IMR-90 (cell line): ENCODE data around the gene SFT2D2. TPM values are rescaled to one million over a fixed set of nuclear protein-coding genes. Genes with fewer than 3 reads are reported as not detected.

Experiments
- ATAC-seq: fragments of 200-7000 bp; cut with Tn5 transposase; 2 replicates; pipeline ENCODE4 v1.9.1; 2020; ENCODE audit warnings: low read depth, mild to moderate bottlenecking, moderate library complexity
- BruUV-seq: library from RNA; stranded (reverse); fragments of 400-500 nt; replicated peaks from 2 replicates; lab custom pipeline; 2021; lab: Mats Ljungman, UMichigan
- CTCF ChIA-PET: fragments of 300-600 bp; formaldehyde crosslinking; extraction: SDS; loops from one replicate; lab custom pipeline; 2021; ENCODE audit warnings: antibody characterized with exemption; lab: Yijun Ruan, JAX
- POLR2A ChIA-PET: fragments of 300-600 bp; sonication (Branson Sonifier 250); formaldehyde crosslinking; loops from one replicate; lab custom pipeline; 2022; ENCODE audit warnings: antibody characterized with exemption; ENCODE audit not compliant: unreplicated experiment; lab: Charles Lee
- DNase-seq: peaks from one replicate; pipeline ENCODE4 v3.0.0; 2013
- H2AFZ ChIP-seq: replicated peaks from 2 replicates; pipeline ENCODE3; 2013; ENCODE audit warnings: low read length, mild to moderate bottlenecking; ENCODE audit not compliant: poor library complexity
- H2AK5ac ChIP-seq: 2 replicates; pipeline ENCODE4 v1.6.1; 2013; ENCODE audit warnings: low read depth, low read length, inconsistent platforms
- H2AK9ac ChIP-seq: replicated peaks from 2 replicates; pipeline ENCODE3; 2013; ENCODE audit warnings: mild to moderate bottlenecking, low read depth, low read length, moderate library complexity; ENCODE audit not compliant: poor library complexity
- H2BK120ac ChIP-seq: 2 replicates; pipeline ENCODE4 v1.6.1; 2013; ENCODE audit warnings: low read depth, low read length, inconsistent platforms
- H2BK15ac ChIP-seq: 3 replicates; pipeline ENCODE4 v1.6.1; 2013; ENCODE audit warnings: low read depth, low read length, inconsistent platforms
- H2BK20ac ChIP-seq: 2 replicates; pipeline ENCODE4 v1.6.1; 2013; ENCODE audit warnings: low read depth, mild to moderate bottlenecking, inconsistent platforms, low read length, moderate library complexity
- H2BK5ac ChIP-seq: 2 replicates; pipeline ENCODE4 v1.6.1; 2013; ENCODE audit warnings: mild to moderate bottlenecking, low read depth, low read length, inconsistent platforms; ENCODE audit not compliant: poor library complexity, severe bottlenecking
- H3K14ac ChIP-seq: replicated peaks from 2 replicates; pipeline ENCODE4 v1.6.1; 2013; ENCODE audit warnings: low read depth, low read length, inconsistent platforms
- H3K18ac ChIP-seq: 2 replicates; pipeline ENCODE4 v1.6.1; 2013; ENCODE audit warnings: low read depth, low read length, control low read depth
- H3K23ac ChIP-seq: 2 replicates; pipeline ENCODE4 v1.6.1; 2013; ENCODE audit warnings: low read depth, low read length, inconsistent platforms
- H3K27ac ChIP-seq: 2 replicates; pipeline ENCODE4 v1.5.1; 2013; ENCODE audit warnings: mild to moderate bottlenecking, control low read depth, low read length; ENCODE audit not compliant: insufficient read depth
- H3K27me3 ChIP-seq: 2 replicates; pipeline ENCODE4 v1.6.1; 2013; ENCODE audit warnings: low read length; ENCODE audit not compliant: control insufficient read depth, insufficient read depth
- H3K36me3 ChIP-seq: 2 replicates; pipeline ENCODE4 v1.6.1; 2013; ENCODE audit warnings: low read length, mixed read lengths; ENCODE audit not compliant: control insufficient read depth, insufficient read depth
- H3K4ac ChIP-seq: 2 replicates; pipeline ENCODE4 v1.6.1; 2013; ENCODE audit warnings: low read depth, low read length, inconsistent platforms
- H3K4me1 ChIP-seq: 2 replicates; pipeline ENCODE4 v1.6.1; 2013; ENCODE audit warnings: low read length, mixed read lengths; ENCODE audit not compliant: control insufficient read depth, insufficient read depth
- H3K4me2 ChIP-seq: 2 replicates; pipeline ENCODE4 v1.6.1; 2013; ENCODE audit warnings: low read depth, mild to moderate bottlenecking, control low read depth, low read length, moderate library complexity
- H3K4me3 ChIP-seq: 2 replicates; pipeline ENCODE4 v1.5.1; 2013; ENCODE audit warnings: low read depth, mild to moderate bottlenecking, control low read depth, low read length, moderate library complexity; ENCODE audit not compliant: insufficient read depth
- H3K56ac ChIP-seq: 2 replicates; pipeline ENCODE4 v1.6.1; 2013; ENCODE audit warnings: low read length, inconsistent platforms; ENCODE audit not compliant: insufficient read depth; ENCODE audit errors: extremely low read depth
- H3K79me1 ChIP-seq, 2 experiments: 2 replicates each; pipeline ENCODE4 v1.6.1; 2013; ENCODE audit warnings: low read length in 2 of 2, inconsistent platforms in 1 of 2, low read depth in 1 of 2
- H3K9ac ChIP-seq: 2 replicates; pipeline ENCODE4 v1.6.1; 2013; ENCODE audit warnings: low read depth, low read length, control low read depth
- H3K9me1 ChIP-seq: 2 replicates; pipeline ENCODE4 v1.6.1; 2013; ENCODE audit warnings: low read length, inconsistent platforms; ENCODE audit not compliant: insufficient read depth
- H3K9me3 ChIP-seq: 2 replicates; pipeline ENCODE4 v1.6.1; 2013; ENCODE audit warnings: low read length; ENCODE audit not compliant: control insufficient read depth, insufficient read depth
- H4K20me1 ChIP-seq: 2 replicates; pipeline ENCODE4 v1.6.1; 2013; ENCODE audit warnings: low read length, inconsistent platforms; ENCODE audit not compliant: insufficient read depth
- H4K5ac ChIP-seq: 2 replicates; pipeline ENCODE4 v1.6.1; 2013; ENCODE audit warnings: mild to moderate bottlenecking, low read depth, low read length, control low read depth
- H4K8ac ChIP-seq, 2 experiments: 2 replicates each; pipeline ENCODE4 v1.6.1; 2013; ENCODE audit warnings: low read depth in 2 of 2, low read length in 2 of 2, control low read depth in 1 of 2, inconsistent platforms in 1 of 2
- H4K91ac ChIP-seq: 2 replicates; pipeline ENCODE4 v1.6.1; 2013; ENCODE audit warnings: low read depth, low read length, inconsistent platforms; ENCODE audit not compliant: insufficient read depth
- CEBPB ChIP-seq: IDR thresholded peaks from 2 replicates; pipeline ENCODE4 v1.6.1; 2012; ENCODE audit warnings: low read depth, low read length, improper control_type of control experiment
- FOS ChIP-seq: fragments of 150-350 bp; IDR thresholded peaks from 2 replicates; pipeline ENCODE4 v1.6.1; 2016; ENCODE audit warnings: low read depth, low read length
- dilution Hi-C: fragments of 300-500 bp; cut with HindIII; formaldehyde crosslinking; loops from one replicate; pipeline ENCODE4 v1.14.3; 2018; ENCODE audit warnings: low sequenced_read_pairs; ENCODE audit not compliant: unreplicated experiment
- in situ Hi-C: fragments of 300-500 bp; cut with MboI; formaldehyde crosslinking; loops from 3 replicates; pipeline ENCODE4 v1.14.3; 2019; ENCODE audit warnings: low sequenced_read_pairs, inconsistent platforms, mixed read lengths
- intact Hi-C: fragments of 100-400 bp; cut with micrococcal nuclease; formaldehyde crosslinking; loops from 2 replicates; pipeline ENCODE4 v1.10.0; 2022
- polyA plus RNA-seq, 3 experiments: library from polyadenylated mRNA; depleted of rRNA; stranded (reverse); fragments of >200 nt; gene quantifications; 2 replicates each; pipeline ENCODE4 v1.2.3, GENCODE V29; 2012; ENCODE audit warnings: low replicate concordance in 1 of 3
- total RNA-seq: library from RNA; depleted of rRNA; stranded (reverse); fragments of >200 nt; gene quantifications from 2 replicates; pipeline ENCODE4 v1.2.3, GENCODE V29; 2012

SFT2D2 gene
- total and polyA plus RNA-seq, 2 of the 4 experiments (the other 2 are of a cell fraction): 11.1 to 37.6 TPM

DNA sequence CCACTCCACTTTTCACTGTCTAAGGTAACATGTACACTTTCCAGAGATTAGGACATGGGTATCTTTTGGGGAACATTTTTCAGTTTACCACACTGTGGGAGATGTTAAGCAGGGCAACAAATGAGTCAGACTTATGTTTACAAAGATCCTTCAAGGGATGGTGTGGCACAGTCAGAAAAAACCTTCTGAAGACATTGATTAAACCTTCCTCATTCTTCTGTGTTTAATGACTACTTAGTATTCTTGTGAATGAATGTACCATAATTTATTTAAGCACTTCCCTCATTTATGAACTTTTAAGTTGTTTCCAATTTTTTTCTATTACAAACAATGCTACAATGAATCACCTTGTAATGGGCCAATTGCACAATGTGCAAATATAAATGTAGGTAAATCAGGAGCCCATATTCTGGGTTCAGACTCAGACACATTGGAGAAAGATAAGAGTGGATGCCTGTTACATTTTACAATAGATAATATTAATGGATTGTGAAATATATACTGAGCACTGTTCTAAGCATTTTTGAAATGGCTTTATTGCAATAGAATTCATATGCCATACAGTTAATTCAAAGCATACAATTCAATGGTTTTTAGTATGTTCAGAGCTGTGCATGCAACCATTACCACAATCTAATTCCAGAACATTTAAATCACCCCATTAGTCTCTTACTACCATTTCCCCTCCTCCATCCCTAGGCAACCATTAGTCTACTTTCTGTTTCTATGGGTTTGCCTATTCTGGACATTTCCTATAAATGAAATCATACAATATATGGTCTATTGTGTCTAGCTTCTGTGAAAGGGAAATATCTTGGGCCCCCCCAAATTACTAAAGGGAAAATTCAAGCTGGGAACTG is 1.9 kb upstream of the SFT2D2 start:
- H3K4me3 ChIP-seq: no peak overlapping the region
- no peak overlapping the region for H2AK9ac ChIP-seq
- no peak overlapping the region for H3K18ac ChIP-seq
- H3K14ac ChIP-seq: no peak overlapping the region
- H2AK5ac ChIP-seq: no peak overlapping the region
- H2BK5ac ChIP-seq: no peak overlapping the region
- H3K9me1 ChIP-seq: peaks cover 6% of the 10 kb centered on the region; the same call in 1 of the 2 replicates
- ATAC-seq: no peak
- BruUV-seq: no TSS peak
- H3K27ac ChIP-seq: no peak overlapping the region
- H4K91ac ChIP-seq: no peak overlapping the region
- dilution Hi-C loops: no loop called here
- H3K36me3 ChIP-seq: no peaks in the 10 kb centered on the region
- peaks cover 3% of the 10 kb centered on the region for H3K4me1 ChIP-seq
- no peak overlapping the region for H2BK20ac ChIP-seq
- H3K23ac ChIP-seq: no peak overlapping the region
- H3K4ac ChIP-seq: no peak overlapping the region
- peaks cover 3% of the 10 kb centered on the region for H3K9me3 ChIP-seq
- H4K20me1 ChIP-seq: no peaks in the 10 kb centered on the region
- intact Hi-C loops: no loop called here
- H2BK120ac ChIP-seq: no peak overlapping the region
- in situ Hi-C loops: no loop called here
- no peaks in the 10 kb centered on the region; the same call in 1 of the 2 replicates for H3K27me3 ChIP-seq
- no peak overlapping the region for H3K9ac ChIP-seq
- H3K79me1 ChIP-seq: peaks cover 10 to 29% of the 10 kb centered on the region in 2 experiments
- H4K5ac ChIP-seq: no peak overlapping the region
- H2BK15ac ChIP-seq: no peak overlapping the region
- TF ChIP-seq FOS (no peak), CEBPB (peak; percentile 40; the same call in 1 of the 2 replicates)
- DNase-seq: no peak
- ChIA-PET CTCF (no interaction called here), POLR2A (no interaction called here)
- H3K56ac ChIP-seq: no peak overlapping the region
- no peak overlapping the region for H4K8ac ChIP-seq
- no peak overlapping the region for H3K4me2 ChIP-seq
- H2AFZ ChIP-seq: no peak overlapping the region
